Ecto neural progenitor cell (in vitro differentiated cells): ENCODE data around the gene CBX6.

ENCODE experiments used
- DNase-seq: peaks from one replicate; pipeline ENCODE4 v3.0.0-alpha.2; 2018; ENCODE audit warnings: low spot score

CBX6 gene

DNA sequence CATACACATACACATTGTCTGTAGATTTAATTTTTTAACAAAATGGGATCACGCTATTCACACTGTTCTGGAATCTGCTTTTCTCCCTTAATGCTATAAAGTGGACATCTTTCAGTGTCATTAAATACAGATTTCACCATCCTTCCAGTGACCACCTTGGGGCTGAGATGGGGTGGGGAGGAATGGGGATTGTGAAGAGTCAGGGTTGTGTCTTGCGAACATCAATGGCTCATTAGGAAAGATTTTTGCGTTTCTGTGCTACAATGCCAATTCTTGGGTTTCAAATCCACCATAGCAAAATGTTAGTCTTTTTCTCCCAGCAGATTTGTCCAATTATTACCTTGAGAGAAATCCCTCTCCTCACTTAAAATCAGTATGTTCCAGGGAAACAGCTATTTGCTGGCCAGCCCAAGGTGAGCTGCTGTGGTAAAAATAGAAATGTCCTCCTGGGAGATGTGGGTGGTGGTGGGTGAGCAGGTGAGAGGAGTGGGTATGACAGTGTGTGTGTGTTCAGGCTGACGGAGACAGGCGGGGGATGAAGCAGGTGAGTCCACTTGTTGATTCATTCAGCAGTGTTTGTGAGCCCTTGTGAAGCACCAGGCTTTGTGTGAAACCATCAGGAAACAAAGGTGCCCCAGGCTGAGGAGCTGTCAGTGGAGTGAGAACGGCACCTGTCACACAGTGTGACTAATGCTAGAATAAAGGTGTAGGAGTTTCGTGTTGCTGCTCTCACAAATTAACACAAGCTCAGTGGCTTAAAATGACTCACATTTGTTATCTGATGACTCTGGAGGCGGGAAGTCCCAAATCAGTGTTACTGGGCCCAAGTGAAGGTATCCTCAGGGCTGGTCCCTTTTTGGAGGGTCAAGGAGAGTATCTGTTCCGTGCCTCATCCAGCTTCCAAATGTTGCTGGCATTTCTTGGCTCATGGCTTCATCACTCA lies 1.7 kb upstream of the CBX6 start:
- peak; percentile 46 for DNase-seq

DNA sequence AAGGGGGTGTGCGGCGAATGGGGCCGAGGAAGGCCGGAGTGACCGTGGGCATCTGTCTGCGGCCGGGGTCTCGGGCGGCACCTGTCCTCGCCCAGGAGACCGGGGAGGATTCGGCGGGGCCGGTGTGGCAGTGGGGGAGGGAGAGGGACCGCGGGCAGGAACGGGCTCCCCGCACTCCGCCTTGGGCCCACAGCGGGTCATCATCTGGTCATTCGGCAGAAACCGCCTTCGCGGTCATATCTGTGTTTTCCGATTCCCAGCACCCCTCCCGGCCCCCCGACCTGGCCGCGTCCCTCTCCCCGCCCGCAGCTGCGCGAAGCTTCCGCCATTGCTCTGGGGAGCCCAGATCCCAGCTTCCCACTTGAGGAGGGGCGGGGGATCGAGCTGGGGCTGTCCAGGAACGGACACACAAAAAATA lies 824 bp upstream of the CBX6 start:
- DNase-seq = peak; percentile 78

DNA sequence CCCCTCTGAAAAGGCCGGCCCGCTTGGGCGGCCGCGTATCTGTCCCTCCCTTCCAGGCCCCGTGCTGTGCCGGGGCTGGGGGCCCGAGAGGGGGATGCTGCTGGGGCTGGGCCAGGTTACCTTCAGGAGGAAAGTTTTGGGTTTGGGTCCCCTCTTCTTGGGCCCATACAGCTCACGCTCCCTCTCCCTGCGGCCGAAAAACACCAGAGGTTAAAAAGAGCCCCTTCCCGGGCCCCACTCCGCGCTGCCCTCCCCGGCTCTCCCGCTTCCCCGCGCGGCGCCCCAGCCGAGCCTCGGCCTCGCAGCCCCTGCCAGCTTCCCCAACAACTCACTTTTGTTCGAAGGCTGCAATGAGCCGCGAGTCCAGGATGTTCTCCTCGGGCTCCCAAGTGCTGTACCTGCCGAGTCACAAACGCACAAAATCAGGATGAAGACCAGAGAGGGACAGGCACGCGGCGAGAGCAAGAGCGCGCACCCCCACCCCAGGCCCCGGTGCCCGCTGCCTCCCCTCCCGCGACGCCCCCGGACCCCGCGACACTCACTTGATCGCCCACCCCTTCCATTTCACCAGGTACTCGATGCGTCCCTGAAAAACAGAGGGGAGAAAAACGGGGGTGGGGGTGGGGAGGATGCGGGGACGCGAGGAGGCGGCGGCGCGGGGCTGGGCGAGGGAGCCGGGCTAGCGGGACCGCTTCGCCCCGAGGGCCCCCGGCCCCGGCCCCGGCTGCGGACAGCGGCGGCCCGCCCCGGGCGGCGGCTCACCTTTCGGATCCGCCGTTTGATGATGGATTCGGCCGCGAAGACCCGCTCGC lies 450 bp downstream of the CBX6 start:
- no peak for DNase-seq

DNA sequence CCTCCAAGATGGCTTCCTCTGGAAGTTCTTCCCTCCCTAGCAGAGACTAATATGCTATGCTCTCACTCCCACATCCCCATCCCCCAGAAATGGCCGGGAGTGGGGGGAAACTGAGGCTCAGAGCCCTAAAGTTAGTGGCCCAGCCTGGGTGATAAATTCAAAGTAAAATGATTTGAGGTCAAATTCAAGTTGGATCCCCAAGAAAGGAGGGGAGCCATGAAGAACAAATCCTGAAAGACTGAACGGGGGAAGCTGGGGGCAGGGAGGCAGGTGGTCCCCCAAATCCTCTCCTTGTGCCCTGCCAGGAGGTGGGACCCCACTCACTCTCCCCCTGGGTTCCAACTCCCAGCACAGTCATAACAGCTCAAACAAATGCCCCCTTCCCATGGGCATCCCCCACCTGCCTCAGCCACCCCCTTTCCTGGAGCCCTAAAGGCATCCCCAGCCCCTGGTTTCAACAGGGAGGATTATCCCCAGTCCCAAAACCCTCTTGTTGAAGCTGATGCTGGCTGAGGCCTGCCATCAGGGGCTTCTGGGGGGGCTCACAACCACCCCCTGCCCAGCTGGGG lies 1.1 kb downstream of the CBX6 start:
- DNase-seq = peak; percentile 61

DNA sequence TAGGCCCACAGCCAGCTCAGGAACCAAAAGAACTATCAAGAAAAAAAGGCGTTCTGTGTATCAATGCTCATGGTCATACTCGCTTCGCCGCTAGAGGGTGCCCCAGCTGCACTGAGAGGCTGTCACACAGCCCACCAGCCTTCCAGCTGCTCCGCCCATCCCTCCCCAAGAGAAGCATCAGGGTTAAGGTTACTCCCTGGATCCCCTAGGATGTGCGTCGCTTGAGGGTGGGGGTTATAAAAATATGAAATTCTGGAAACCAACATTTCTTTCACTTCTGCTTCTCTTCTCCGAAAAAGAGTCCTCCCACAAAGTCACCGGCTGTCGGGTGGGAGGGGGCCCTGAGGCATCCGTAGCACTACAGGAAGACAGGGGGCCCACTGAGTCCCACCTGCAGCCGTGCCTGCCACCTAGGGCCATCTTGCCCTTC lies 1.7 kb downstream of the CBX6 start:
- DNase-seq = peak; percentile 87

DNA sequence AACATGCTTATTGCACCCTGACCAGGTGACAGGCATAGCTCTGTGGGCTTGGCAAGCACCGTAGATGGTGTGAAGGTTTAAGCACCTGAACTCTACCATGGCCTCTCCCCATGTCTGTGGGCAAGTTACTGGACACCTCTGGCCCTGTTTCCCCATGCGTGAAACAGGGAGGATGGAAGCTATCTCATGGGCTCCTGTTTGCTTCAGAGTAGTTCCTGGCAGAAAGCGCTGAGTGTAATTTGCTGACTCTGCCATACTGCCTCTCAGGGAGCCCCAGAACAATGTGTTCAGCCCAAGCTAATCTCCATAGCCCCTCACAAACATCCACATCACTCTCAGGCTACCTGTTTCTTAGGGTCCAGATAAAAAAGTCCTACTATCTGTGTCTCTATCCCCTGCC lies 2.4 kb downstream of the CBX6 start:
- DNase-seq = peak; percentile 39

DNA sequence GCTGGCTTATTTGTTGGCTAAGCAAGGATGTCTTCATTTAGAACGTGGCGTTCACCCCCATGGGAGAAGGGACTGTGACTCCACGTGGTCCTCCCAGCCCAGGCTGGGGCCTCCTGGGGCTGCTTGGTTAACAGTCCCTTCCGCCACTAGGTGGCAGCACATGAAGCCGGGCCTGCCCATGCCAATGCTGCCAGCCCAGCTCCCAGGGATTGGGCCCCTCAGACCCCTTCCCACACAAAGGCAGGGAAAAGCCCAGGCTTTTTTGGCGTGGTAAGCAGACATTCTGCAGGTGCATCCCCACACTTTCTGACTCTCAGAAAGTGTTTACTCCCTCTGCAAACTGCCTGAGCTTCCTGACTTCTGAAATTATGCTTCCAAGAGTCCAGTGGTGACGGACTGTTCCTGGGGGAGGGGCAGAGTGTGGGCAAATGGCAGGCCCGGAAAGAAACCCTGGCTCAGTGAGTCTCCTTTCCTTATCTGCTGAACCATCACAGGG lies 3.1 kb downstream of the CBX6 start:
- peak; percentile 88 for DNase-seq

DNA sequence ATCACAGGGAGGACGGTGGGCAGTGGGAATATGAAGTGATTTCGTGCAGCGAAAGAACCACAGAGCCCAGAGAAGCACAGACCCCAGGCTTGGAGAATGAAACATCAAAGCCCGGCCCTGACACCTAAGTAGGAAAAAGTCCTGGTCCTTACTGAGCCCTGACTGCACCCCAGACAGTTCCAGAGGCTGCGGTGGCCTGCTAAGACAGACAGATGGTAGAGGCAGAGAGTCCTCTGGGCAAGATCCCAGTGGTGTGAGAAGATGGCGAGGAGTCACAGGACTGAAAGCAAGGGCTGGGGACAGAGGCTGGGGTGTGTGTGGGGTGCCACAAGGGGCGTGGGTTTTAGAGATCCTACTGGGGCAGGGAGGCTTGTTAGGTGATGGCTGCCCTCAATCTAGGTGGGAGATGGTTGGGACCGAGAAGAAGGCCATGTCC lies 3.7 kb downstream of the CBX6 start:
- DNase-seq = no peak

DNA sequence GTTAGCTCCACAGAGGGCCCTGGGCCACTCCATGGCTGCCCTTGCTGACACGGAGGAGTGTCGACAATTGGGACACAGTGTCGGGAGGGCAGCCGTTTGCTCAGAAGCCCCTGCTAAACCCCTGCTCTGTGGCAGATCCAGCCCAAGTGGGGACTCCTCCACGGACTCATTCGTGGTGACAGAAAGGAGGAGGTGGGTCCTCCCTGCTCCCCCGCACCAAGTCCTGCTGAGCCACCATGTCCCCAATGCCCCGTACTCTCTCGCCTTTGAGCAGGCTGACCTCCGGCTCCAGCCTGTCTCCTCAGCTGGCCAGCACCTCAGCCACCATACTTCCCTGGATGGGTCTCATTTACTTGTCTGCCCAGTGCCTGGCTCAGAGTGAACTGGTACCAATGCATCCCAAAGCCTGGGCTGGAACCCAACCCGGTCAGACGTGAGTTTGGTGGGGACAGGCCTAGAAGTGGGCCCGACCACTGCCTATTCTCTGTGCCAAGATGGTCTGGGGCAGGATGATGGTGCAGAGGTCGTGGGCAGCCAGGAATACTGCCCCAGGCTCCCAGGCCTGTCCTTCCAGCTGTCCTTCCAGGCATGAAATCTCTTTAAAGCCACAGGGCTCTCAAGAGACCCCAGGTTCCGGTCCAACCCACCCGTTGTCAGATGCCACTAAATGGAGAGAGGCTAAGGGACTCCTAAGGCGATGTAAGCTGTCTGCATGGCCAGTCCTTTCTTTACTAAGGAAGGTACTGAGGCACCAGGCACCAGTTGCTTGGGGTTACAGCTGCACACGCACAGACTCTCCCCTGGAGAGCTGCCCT lies 4.3 kb downstream of the CBX6 start:
- DNase-seq = peak; percentile 44

DNA sequence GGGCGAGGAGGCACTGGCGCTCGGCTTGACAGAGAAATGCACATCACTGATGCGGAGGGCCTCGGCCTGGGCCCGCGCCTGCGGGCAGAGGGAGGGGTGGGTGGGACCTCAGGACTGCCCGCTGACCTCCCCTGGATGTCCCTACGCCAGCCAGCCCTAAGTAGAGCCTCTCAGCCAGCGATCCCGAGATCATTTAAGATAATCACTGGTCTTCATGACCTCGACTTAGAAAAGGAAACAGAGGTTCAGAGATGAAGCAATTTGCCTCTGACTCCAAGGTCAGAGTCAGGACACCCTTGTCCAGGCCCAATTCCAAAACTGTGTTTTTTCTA lies 4.9 kb downstream of the CBX6 start:
- no peak for DNase-seq

DNA sequence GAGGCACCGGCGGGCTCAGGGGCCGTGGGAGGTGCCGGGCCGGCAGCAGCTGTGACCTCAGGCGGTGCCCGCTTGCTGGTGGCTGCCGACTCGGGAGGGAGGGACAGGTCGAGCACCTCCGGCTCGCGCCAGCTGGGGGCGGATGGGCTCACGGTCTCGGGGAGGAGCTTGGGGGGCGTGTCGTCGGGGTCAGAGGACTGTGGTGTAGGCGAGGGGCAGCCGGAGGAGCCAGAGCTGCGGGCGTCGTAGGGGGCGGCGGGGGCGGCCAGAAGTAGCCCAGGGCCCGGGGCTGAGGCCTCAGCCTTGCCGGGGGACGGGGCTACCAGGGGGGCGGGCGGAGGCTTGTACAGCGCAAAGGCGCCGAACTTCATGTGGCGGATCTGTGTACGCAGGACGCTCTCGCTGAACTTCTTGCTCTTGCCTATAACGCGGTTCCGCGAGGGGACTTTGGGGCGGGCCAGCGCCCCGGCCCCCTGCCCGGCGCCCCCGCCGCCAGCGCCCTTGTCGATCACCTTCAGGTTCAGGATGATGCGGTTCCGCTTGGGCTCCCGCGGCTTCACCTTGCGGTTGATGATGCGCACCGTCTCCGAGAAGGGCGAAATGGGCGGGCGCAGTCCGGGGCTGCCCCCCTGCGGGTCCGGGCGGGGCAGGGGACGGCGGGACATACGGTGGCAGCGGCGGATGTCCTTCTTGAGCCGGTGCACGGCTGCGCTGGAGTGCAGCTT lies 5.5 kb downstream of the CBX6 start:
- DNase-seq = peak; percentile 89

DNA sequence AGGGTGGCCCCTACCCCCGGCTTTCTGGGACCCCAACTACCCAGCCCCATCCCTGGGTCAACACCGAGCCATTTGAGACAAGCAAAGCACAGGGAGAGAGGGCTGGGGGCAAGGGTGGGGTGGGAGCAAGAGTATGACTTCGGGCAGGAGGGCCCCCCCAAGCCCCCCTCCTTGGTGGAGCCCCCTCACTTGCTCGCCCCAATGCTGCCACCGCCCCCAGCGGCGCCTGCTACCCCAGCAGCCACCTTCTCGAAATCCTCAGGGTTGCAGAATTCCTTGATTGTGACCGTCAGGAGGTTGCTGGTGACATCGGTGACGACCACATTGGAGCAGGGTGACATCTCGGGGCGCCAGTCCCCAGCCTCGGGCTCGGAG lies 6.0 kb downstream of the CBX6 start:
- no peak for DNase-seq

DNA sequence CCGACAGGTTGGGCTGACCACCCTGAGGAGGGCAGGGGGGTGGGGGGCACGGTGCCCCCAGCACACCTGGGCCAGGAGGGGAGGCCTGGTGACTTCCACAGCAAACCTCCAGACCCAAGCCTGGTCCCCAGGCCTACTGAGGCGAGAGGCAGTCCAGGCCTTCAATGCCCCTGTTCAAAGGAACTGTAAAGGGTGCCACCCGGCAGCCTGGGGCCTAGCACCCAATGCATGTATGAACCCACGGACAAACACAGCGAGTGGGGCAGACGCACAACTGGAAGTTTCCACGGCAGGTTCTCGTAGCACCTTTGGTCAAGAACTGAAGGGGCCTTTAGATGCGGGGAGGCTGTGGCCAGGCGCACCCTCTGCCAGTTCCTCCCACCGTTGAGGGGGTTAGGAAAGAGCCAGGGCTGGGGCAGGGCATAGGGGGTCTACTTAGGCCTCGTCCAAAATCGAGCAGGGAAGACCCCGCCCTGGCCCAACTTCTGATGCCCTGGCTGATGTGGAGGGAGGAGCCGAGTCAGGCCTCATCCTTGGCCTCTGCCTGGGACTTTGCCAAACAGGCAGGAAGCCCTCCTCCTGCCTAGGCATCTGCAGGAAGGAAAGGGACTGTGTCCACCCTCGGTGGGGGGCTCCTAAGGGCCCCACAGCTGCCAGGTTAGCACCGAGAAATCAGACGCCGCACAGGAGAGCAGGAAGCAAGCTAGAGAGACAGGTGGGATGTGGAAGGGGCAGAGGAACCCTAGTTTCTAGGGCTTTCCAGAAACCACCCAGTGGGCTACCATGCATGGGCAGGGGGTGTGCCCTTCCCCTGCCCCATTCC lies 6.6 kb downstream of the CBX6 start:
- DNase-seq = peak; percentile 39

DNA sequence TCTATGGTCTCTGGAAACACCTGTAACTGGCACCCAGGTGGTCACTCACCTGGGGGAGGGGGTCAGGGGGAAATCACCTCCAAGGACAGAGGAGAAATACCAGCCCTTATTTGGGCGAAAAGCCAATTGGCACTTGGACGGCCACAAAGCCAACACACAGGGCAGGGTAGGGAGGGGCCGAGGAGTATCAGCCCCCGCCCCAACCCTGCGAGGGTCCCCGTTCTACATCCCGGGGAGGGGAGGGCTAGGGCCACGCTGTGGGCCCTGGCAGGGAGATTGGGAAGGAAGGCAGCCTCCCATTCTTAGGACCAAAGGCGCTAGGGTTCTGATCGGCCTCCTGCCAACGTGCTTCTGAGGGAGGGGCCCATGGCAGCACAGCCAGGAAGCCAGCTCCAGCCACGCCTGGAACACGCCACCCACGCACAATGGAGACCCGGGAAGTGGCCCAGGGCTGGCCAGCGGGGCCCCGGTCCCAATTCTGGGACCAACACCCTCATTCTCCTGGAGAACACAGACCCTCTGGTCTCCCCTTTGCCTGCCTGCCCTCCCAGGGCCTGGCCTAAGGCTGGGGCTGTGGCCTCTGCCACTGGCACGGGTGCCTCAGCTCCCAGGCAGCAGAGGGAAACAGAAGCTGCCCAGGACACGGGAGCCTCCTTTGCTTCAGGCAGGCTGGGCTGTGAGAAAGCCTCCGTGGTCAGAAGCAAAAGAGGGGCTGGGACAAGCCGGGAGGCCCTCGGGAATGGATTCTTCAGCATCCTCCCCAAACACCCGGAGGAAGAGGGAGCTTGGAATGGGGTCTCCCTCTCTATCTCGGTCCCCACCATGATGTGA lies 7.4 kb downstream of the CBX6 start:
- peak; percentile 46 for DNase-seq

DNA sequence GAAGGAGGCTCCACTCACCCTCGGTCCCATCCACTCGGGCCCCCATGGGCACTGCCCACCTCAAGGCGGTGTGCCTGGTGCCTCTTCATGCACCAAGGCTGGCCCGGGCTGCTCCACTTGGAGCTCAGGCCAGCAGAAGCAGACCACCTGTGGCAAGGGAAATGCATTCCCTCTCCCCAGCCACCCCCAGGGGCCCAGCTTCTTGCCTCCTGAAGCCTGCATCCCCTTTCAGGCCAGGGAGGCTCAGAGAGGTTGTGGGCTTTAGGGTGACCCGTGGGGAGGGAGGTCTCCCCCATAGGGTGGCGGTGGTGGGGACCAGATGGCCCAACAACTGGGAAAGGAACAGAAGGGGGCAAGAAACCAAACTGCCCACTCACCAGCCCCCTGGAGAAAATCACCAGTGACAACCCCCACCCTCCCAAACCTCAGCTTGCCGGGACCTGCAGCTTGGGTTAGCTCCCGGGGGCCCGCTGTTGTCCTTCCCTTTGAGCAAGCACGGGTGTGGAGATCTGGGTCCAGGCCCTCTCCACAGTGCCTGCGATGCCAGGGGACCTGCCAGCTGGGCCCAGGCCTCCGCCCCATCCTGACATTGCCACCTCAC lies 8.4 kb downstream of the CBX6 start:
- no peak for DNase-seq

DNA sequence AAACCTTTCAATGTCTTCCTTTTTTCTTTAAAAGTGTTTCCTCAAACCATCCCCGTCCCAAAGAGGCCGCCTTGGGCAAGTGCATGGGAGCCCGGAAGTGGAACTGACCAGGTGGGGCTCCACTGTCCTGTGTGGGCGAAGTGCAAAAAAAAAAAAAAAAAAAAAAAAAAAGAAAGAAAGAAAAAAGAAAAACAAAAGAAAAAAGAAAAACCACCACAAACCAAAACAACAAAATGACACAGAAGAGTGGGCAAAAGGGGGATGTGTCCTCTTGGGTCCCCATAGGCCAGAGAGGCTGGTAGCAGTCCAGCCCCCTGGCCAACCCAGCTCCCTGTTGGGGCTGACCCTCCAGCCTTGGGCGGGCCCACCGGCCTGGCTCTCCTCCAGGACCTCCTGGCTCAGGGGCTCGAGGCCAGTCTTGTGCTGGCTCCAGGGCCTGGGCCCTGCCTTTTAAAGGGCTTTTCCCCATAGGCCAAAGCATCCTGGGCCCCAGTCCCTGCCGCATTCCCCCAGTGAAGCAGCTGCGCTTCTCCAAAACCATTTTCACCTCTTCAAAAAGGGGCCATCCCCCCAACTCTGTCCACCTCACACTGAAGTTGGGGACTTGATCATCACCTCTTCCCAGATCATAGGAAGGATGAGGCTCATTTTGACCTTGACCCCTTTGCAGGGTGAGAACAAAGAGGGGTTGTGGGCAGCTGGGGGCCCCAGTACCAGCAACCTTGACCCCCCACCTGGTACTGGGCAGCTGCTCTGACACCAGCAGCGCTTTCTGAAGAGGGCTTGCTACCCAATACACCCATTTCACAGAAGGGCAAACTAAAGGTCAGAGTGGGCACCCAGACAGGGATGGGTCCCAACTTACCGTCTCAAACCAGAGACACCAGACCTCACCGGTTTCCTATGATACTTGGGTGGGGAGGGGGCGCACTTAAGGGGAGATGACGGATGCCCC lies 9.4 kb downstream of the CBX6 start:
- no peak for DNase-seq

DNA sequence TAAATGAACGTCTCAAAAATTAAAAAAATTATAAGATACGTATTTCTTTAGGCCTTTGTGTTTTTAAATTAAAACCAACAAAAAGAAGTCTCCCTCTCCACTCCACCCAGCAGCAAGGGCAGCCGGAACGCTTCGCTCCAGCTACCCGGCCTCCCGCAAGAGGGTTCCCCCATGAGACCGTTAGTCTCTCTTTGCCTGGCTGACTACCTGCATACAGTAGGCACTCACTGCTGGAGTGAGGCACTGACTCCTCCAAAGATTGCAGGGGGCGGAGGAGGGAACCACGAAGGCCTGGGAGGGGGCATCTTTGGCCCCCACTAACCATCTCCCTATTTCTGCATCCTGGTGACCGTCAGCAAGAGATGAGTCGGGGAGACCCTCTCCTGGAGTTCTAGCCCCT lies 10.1 kb downstream of the CBX6 start:
- no peak for DNase-seq
